CD4-positive, alpha-beta T cell (primary cell): Measurements from ENCODE around the gene COMMD3. TPM values are rescaled to one million over a fixed set of nuclear protein-coding genes. Genes with fewer than 3 reads are reported as not detected.
A peak's percentile ranks its signal among the peaks of the same experiment; 100 is the strongest.

Experiments
- ATAC-seq: fragments of 200-7000 bp; cut with Tn5 transposase; one replicate; pipeline ENCODE4 v1.10.0; 2022; ENCODE audit warnings: mild to moderate bottlenecking; ENCODE audit not compliant: poor library complexity
- CTCF ChIA-PET: fragments of 350-600 bp; sonication (Branson Sonifier 250); formaldehyde crosslinking; loops from one replicate; lab custom pipeline; 2021; ENCODE audit warnings: antibody characterized with exemption, inconsistent platforms; lab: Charles Lee
- POLR2A ChIA-PET: fragments of 350-600 bp; sonication (Branson Sonifier 250); formaldehyde crosslinking; loops from one replicate; lab custom pipeline; 2021; ENCODE audit warnings: antibody characterized with exemption, inconsistent platforms; lab: Charles Lee
- DNase-seq, 14 experiments: peaks; one replicate each; pipeline ENCODE4 v3.0.0-alpha.2; 2013 to 2020; ENCODE audit warnings: mixed read lengths in 2 of 14
- H3K27ac ChIP-seq, 2 donors: one replicate each; pipeline versions ENCODE4 v1.5.1 to v1.7.0; 2013; ENCODE audit warnings: low read length in 2 of 2, low read depth in 1 of 2, mild to moderate bottlenecking in 1 of 2
- H3K27me3 ChIP-seq, 2 experiments: 1 replicate in 1 of 2; 2 replicates in 1 of 2; pipeline versions ENCODE4 v1.6.1 to v1.7.0; 2013; ENCODE audit warnings: low read length in 2 of 2, control low read depth in 1 of 2, mild to moderate bottlenecking in 1 of 2, moderate library complexity in 1 of 2; ENCODE audit not compliant: insufficient read depth in 2 of 2, control insufficient read depth in 1 of 2
- H3K36me3 ChIP-seq: one replicate; pipeline ENCODE4 v1.6.1; 2013; ENCODE audit warnings: low read length, control low read depth; ENCODE audit not compliant: insufficient read depth
- H3K4me1 ChIP-seq: one replicate; pipeline ENCODE4 v1.6.1; 2013; ENCODE audit warnings: low read length, control low read depth; ENCODE audit not compliant: insufficient read depth
- H3K4me3 ChIP-seq: one replicate; pipeline ENCODE4 v1.5.1; 2013; ENCODE audit warnings: mild to moderate bottlenecking, low read length, moderate library complexity
- H3K9me3 ChIP-seq, 2 experiments: 1 replicate in 1 of 2; 2 replicates in 1 of 2; pipeline versions ENCODE4 v1.6.1 to v1.7.0; 2013; ENCODE audit warnings: low read length in 2 of 2, mild to moderate bottlenecking in 2 of 2, control low read depth in 1 of 2, moderate library complexity in 1 of 2; ENCODE audit not compliant: control insufficient read depth in 1 of 2, insufficient read depth in 1 of 2
- H3K27ac Mint-ChIP-seq: one replicate; pipeline ENCODE4 v1.8.0; 2020; ENCODE audit warnings: mixed read lengths
- H3K27me3 Mint-ChIP-seq: one replicate; pipeline ENCODE4 v1.8.0; 2021; ENCODE audit warnings: mixed read lengths
- H3K36me3 Mint-ChIP-seq: one replicate; pipeline ENCODE4 v1.8.0; 2021; ENCODE audit warnings: low read depth, mixed read lengths
- H3K4me1 Mint-ChIP-seq: one replicate; pipeline ENCODE4 v1.8.0; 2021; ENCODE audit warnings: low read depth, mixed read lengths
- H3K4me3 Mint-ChIP-seq: one replicate; pipeline ENCODE4 v1.8.0; 2020; ENCODE audit warnings: mild to moderate bottlenecking, mixed read lengths
- H3K9me3 Mint-ChIP-seq: one replicate; pipeline ENCODE4 v1.8.0; 2020; ENCODE audit warnings: mixed read lengths
- intact Hi-C, 2 experiments: fragments of 100-400 bp; cut with DNase I in 1 of 2; cut with micrococcal nuclease in 1 of 2; formaldehyde crosslinking; loops; one replicate each; pipeline versions ENCODE4 v1.15.1 to v1.9.0; 2023 to 2025; cut with DNase I, micrococcal nuclease
- total RNA-seq, 174 experiments: library from RNA in 2 of 174; stranded (reverse) in 2 of 174; gene quantifications; one replicate each; pipeline ENCODE4 v1.2.3 and lab custom pipeline; 2021 to 2026
- TF ChIP-seq, protein P1 (sequence below): fragments of 200-600 bp; IDR thresholded peaks from one replicate; pipeline ENCODE4 v1.8.0; 2022; ENCODE audit warnings: antibody characterized with exemption, mild to moderate bottlenecking

COMMD3 gene
- total RNA-seq, 2 experiments from 2014 or later: 43.2 to 51.0 TPM

DNA sequence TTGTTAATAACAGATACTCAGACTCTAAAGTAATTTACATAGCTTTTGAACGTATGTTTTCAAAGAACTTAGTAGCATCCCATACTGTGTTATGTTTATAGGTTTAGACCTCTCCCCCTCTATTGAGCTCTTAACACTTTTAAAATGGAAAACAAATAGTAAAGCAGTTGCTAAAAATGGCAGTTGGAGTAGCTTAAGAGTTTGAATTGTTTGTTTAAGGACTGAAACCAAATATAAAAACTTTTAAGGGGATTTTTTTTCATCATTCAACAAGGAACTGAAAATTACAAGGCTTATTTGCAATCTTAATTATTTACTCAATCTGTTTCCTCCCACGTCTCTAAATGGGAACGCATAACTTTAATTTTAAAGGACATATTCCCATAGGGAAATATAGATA lies 27.5 kb downstream of the COMMD3 start:
- Mint-ChIP-seq H3K27ac (peak overlapping the region; percentile 12), H3K27me3 (peaks cover 84% of the 10 kb centered on the region), H3K4me1 (peaks cover 25% of the 10 kb centered on the region), H3K36me3 (peaks cover 5% of the 10 kb centered on the region), H3K9me3 (peaks cover 11% of the 10 kb centered on the region), H3K4me3 (peak overlapping the region; percentile 17)
- Histone ChIP-seq H3K4me3 (no peak overlapping the region), H3K27me3 (peaks cover 40 to 87% of the 10 kb centered on the region in 2 experiments), H3K27ac (no peak overlapping the region), H3K4me1 (peaks cover 26% of the 10 kb centered on the region), H3K9me3 (peaks cover 18 to 32% of the 10 kb centered on the region in 2 experiments), H3K36me3 (no peaks in the 10 kb centered on the region)
- intact Hi-C loops: loop anchor here in 1 of 2 experiments (5.0 kb wide), 3 partner anchors 91 to 826 kb away; no protein-coding TSS in a partner anchor
- peak in 1 of 14 experiments; percentile 8 for DNase-seq
- ChIA-PET POLR2A (interaction anchor here (1.0 to 3.8 kb wide), 3 partner anchors 19 to 114 kb away, joined by 3 to 26 read pairs (median 4); no protein-coding TSS in a partner anchor), CTCF (interaction anchor here (1.1 to 1.2 kb wide), 2 partner anchors 115 to 848 kb away, joined by 4 to 6 read pairs; no protein-coding TSS in a partner anchor)
- no peak for ATAC-seq
- TF ChIP-seq, protein P1, sequence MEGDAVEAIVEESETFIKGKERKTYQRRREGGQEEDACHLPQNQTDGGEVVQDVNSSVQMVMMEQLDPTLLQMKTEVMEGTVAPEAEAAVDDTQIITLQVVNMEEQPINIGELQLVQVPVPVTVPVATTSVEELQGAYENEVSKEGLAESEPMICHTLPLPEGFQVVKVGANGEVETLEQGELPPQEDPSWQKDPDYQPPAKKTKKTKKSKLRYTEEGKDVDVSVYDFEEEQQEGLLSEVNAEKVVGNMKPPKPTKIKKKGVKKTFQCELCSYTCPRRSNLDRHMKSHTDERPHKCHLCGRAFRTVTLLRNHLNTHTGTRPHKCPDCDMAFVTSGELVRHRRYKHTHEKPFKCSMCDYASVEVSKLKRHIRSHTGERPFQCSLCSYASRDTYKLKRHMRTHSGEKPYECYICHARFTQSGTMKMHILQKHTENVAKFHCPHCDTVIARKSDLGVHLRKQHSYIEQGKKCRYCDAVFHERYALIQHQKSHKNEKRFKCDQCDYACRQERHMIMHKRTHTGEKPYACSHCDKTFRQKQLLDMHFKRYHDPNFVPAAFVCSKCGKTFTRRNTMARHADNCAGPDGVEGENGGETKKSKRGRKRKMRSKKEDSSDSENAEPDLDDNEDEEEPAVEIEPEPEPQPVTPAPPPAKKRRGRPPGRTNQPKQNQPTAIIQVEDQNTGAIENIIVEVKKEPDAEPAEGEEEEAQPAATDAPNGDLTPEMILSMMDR: no peak

DNA sequence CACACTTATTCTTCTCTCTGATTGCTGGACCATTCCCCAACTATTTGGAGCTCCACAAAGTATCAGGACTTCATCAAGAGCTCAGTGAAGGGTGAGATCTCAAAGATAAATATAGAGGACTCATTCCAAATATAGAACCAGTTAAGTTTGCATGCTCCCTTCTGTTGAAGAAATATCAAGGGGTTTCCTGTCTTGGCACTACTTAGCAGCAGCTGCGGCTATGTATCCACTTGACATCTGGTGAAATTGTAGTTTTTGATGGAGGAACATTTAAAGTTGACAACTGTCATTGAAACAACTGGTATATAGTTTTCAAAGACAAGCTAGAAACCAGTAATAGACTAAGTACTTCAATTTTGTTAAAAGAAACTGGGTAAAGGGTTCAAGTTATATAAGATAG lies 28.1 kb downstream of the COMMD3 start:
- no peaks in the 10 kb centered on the region for H3K36me3 ChIP-seq
- Mint-ChIP-seq H3K9me3 (peaks cover 11% of the 10 kb centered on the region), H3K4me1 (peaks cover 25% of the 10 kb centered on the region), H3K36me3 (peaks cover 5% of the 10 kb centered on the region), H3K27me3 (peaks cover 80% of the 10 kb centered on the region), H3K27ac (peak overlapping the region; percentile 12), H3K4me3 (peak overlapping the region; percentile 32)
- H3K9me3 ChIP-seq: peaks cover 18 to 29% of the 10 kb centered on the region in 2 experiments
- ATAC-seq (no peak), DNase-seq (peak in 1 of 14 experiments; percentile 19)
- intact Hi-C loops: loop anchor here in 1 of 2 experiments (5.0 kb wide), 3 partner anchors 92 to 827 kb away; no protein-coding TSS in a partner anchor
- CTCF ChIA-PET: interaction anchor here (0.9 to 1.2 kb wide), 4 partner anchors 12 to 848 kb away, joined by 3 to 6 read pairs (median 4); no protein-coding TSS in a partner anchor
- no peak overlapping the region for H3K27ac ChIP-seq
- TF ChIP-seq, protein P1: no peak
- peaks cover 26% of the 10 kb centered on the region for H3K4me1 ChIP-seq
- peaks cover 38 to 82% of the 10 kb centered on the region in 2 experiments for H3K27me3 ChIP-seq
- POLR2A ChIA-PET: interaction anchor here (1.1 to 3.8 kb wide), 5 partner anchors 20 to 819 kb away, joined by 4 to 26 read pairs (median 5); partner anchors contain the start of genes COMMD3 and SKIDA1
- no peak overlapping the region for H3K4me3 ChIP-seq

DNA sequence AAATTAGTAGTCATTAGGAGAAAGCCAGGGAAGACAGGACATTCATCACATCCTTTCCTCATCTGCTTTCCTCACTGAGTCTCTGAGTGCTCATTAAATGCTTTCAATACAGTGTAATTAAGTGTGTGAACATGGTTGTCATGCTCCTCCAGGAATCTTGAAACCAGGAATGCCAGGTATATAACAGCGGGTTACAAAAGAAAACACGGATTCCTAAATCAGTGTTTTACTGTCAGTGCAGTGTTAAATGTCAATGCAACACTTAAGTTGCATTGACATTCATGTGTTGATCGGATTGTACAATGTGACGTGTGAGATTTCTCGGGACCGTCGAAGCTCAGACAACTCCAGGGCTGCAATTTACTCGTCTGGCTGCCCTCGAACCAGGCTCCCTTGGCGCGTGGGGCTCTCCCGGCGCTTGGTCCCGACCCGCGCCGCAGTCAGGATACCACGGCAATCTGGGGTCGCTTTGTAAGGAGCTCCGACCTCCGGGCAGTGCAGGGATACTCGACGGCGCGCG lies 28.7 kb downstream of the COMMD3 start:
- H3K27me3 Mint-ChIP-seq: peaks cover 80% of the 10 kb centered on the region
- Histone ChIP-seq H3K36me3 (no peaks in the 10 kb centered on the region), H3K4me1 (peaks cover 25% of the 10 kb centered on the region), H3K27me3 (peaks cover 38 to 76% of the 10 kb centered on the region in 2 experiments), H3K4me3 (no peak overlapping the region), H3K27ac (no peak overlapping the region), H3K9me3 (peaks cover 18 to 26% of the 10 kb centered on the region in 2 experiments)
- peak overlapping the region; percentile 32 for H3K4me3 Mint-ChIP-seq
- CTCF ChIA-PET: interaction anchor here (0.9 to 1.3 kb wide), 3 partner anchors 13 to 849 kb away, joined by 3 to 4 read pairs (median 3); no protein-coding TSS in a partner anchor
- intact Hi-C loops: loop anchor here (5.0 kb wide), 4 partner anchors 92 to 828 kb away; no protein-coding TSS in a partner anchor
- TF ChIP-seq, protein P1: no peak
- no peak overlapping the region for H3K27ac Mint-ChIP-seq
- ATAC-seq (no peak), DNase-seq (peak in 1 of 14 experiments; percentile 23)
- POLR2A ChIA-PET: interaction anchor here (1.1 to 3.8 kb wide), 5 partner anchors 20 to 819 kb away, joined by 4 to 26 read pairs (median 5); partner anchors contain the start of genes COMMD3 and SKIDA1
- H3K4me1 Mint-ChIP-seq: peaks cover 21% of the 10 kb centered on the region
- peaks cover 5% of the 10 kb centered on the region for H3K36me3 Mint-ChIP-seq
- peaks cover 11% of the 10 kb centered on the region for H3K9me3 Mint-ChIP-seq
